Activated CD8-positive, alpha-beta T cell treated with anti-CD3 and anti-CD28 coated beads for 36 hours (primary cell): ENCODE data around the gene HSD17B12. TPM values are rescaled to one million over a fixed set of nuclear protein-coding genes. Genes with fewer than 3 reads are reported as not detected.
"Not testable (repeated sequence)": the region's sequence is repeated elsewhere in the genome, so short reads cannot be mapped to it uniquely, and the experiment has no call there.

Source experiments
- ATAC-seq: fragments of 200-7000 bp; cut with Tn5 transposase; one replicate; pipeline ENCODE4 v1.10.0; 2021; ENCODE audit warnings: mild to moderate bottlenecking, moderate library complexity
- CTCF ChIA-PET: fragments of 350-600 bp; sonication (Branson Sonifier 250); formaldehyde crosslinking; loops from one replicate; lab custom pipeline; 2021; ENCODE audit warnings: antibody characterized with exemption; lab: Charles Lee
- POLR2A ChIA-PET: fragments of 350-600 bp; sonication (Branson Sonifier 250); formaldehyde crosslinking; loops from one replicate; lab custom pipeline; 2021; ENCODE audit warnings: antibody characterized with exemption; lab: Charles Lee
- DNase-seq: peaks from one replicate; pipeline ENCODE4 v3.0.0-alpha.2; 2020
- H3K27ac Mint-ChIP-seq: one replicate; pipeline ENCODE4 v1.8.0; 2021; ENCODE audit warnings: mild to moderate bottlenecking, mixed read lengths
- H3K27me3 Mint-ChIP-seq: one replicate; pipeline ENCODE4 v1.8.0; 2021; ENCODE audit warnings: mixed read lengths
- H3K36me3 Mint-ChIP-seq: one replicate; pipeline ENCODE4 v1.8.0; 2021; ENCODE audit warnings: low read depth, mixed read lengths
- H3K4me1 Mint-ChIP-seq: one replicate; pipeline ENCODE4 v1.8.0; 2021; ENCODE audit warnings: low read depth, mixed read lengths
- H3K4me3 Mint-ChIP-seq: one replicate; pipeline ENCODE4 v1.8.0; 2021; ENCODE audit warnings: mild to moderate bottlenecking, moderate library complexity, mixed read lengths
- H3K9me3 Mint-ChIP-seq: one replicate; pipeline ENCODE4 v1.8.0; 2021; ENCODE audit warnings: mixed read lengths
- CTCF ChIP-seq: fragments of 200-600 bp; IDR thresholded peaks from one replicate; pipeline ENCODE4 v1.8.0; 2022; ENCODE audit warnings: antibody characterized with exemption, mild to moderate bottlenecking
- intact Hi-C: fragments of 100-400 bp; cut with micrococcal nuclease; formaldehyde crosslinking; loops from one replicate; pipeline ENCODE4 v1.10.0; 2022
- total RNA-seq, 2 experiments: library from RNA; stranded (reverse); gene quantifications; one replicate each; pipeline ENCODE4 v1.2.3, GENCODE V29; 2021

HSD17B12 gene
- total RNA-seq, 2 experiments from 2014 or later = 44.8 to 46.8 TPM

- no peak overlapping the region for H3K27ac Mint-ChIP-seq
- ATAC-seq = no peak
These were observed 6.0 kb upstream of the HSD17B12 start for GRCh38 chr11:43674560-43674959.

GRCh38 chr11:43676933-43677332 is 3.6 kb upstream of the HSD17B12 start:
- Mint-ChIP-seq H3K36me3 (peaks cover 7% of the 10 kb centered on the region), H3K4me1 (peaks cover 8% of the 10 kb centered on the region), H3K27me3 (peaks cover 14% of the 10 kb centered on the region), H3K4me3 (no peak overlapping the region), H3K9me3 (peaks cover 12% of the 10 kb centered on the region), H3K27ac (no peak overlapping the region)
- TF ChIP-seq CTCF = no peak
- DNase-seq (no peak), ATAC-seq (no peak)
- intact Hi-C loops = no loop called here
- CTCF ChIA-PET = no interaction called here
- POLR2A ChIA-PET = no interaction called here

More at GRCh38 chr11:43674560-43674959, 6.0 kb upstream of the HSD17B12 start:
- peaks cover 14% of the 10 kb centered on the region for H3K27me3 Mint-ChIP-seq
- CTCF ChIA-PET = interaction anchor here (1.1 kb wide), 1 partner anchor 12 kb away, joined by 3 read pairs; no protein-coding TSS in a partner anchor
- TF ChIP-seq CTCF = no peak
- peaks cover 10% of the 10 kb centered on the region for H3K9me3 Mint-ChIP-seq
- no peaks in the 10 kb centered on the region for H3K4me1 Mint-ChIP-seq
- POLR2A ChIA-PET = no interaction called here
- no peak for DNase-seq
- intact Hi-C loops = no loop called here
- no peak overlapping the region for H3K4me3 Mint-ChIP-seq
- H3K36me3 Mint-ChIP-seq = no peaks in the 10 kb centered on the region

- Mint-ChIP-seq H3K4me3 (peak overlapping the region; percentile 86), H3K4me1 (peaks cover 33% of the 10 kb centered on the region), H3K27me3 (peaks cover 4% of the 10 kb centered on the region), H3K36me3 (peaks cover 42% of the 10 kb centered on the region), H3K9me3 (peaks cover 12% of the 10 kb centered on the region), H3K27ac (peak overlapping the region; percentile 88)
- CTCF ChIA-PET = no interaction called here
- POLR2A ChIA-PET = interaction anchor here (1.1 kb wide), 1 partner anchor 55 kb away, joined by 3 read pairs; no protein-coding TSS in a partner anchor
- TF ChIP-seq CTCF = no peak
- no peak for ATAC-seq
- intact Hi-C loops = loop anchor here (5.0 kb wide), 1 partner anchor 39 kb away; no protein-coding TSS in a partner anchor
- DNase-seq = no peak
These were observed 934 bp downstream of the HSD17B12 start for GRCh38 chr11:43681401-43681942.

GRCh38 chr11:43682081-43682480 is 1.5 kb downstream of the HSD17B12 start:
- DNase-seq, POLR2A ChIA-PET, CTCF ChIA-PET, ATAC-seq, H3K27me3 Mint-ChIP-seq: not testable (repeated sequence)
- H3K27ac Mint-ChIP-seq = peak overlapping the region; percentile 88
- H3K4me1 Mint-ChIP-seq = peaks cover 35% of the 10 kb centered on the region
- intact Hi-C loops = loop anchor here (5.0 kb wide), 1 partner anchor 40 kb away; no protein-coding TSS in a partner anchor
- H3K9me3 Mint-ChIP-seq = peaks cover 12% of the 10 kb centered on the region
- peak overlapping the region; percentile 86 for H3K4me3 Mint-ChIP-seq
- peaks cover 43% of the 10 kb centered on the region for H3K36me3 Mint-ChIP-seq

- ChIA-PET CTCF (interaction anchor here (1.1 to 1.4 kb wide), 3 partner anchors 113 to 166 kb away, joined by 4 to 6 read pairs (median 4); no protein-coding TSS in a partner anchor), POLR2A (interaction anchor here (0.9 kb wide), 1 partner anchor 8 kb away, joined by 3 read pairs; no protein-coding TSS in a partner anchor)
- Mint-ChIP-seq H3K27me3 (no peaks in the 10 kb centered on the region), H3K4me3 (no peak overlapping the region), H3K27ac (no peak overlapping the region), H3K4me1 (peaks cover 45% of the 10 kb centered on the region), H3K36me3 (peaks cover 52% of the 10 kb centered on the region), H3K9me3 (no peaks in the 10 kb centered on the region)
- intact Hi-C loops = no loop called here
- no peak for TF ChIP-seq CTCF
- no peak for ATAC-seq
- DNase-seq = no peak
These were observed 4.9 kb downstream of the HSD17B12 start for GRCh38 chr11:43685440-43685839.
